Measurements from ENCODE around the gene SLC25A13.

GRCh38 chr7:96273716-96274115, 48.2 kb downstream of the SLC25A13 start:
- TF ChIP-seq CTCF (conservative IDR thresholded peaks at IDR 0.05) (no peak), ZFX (IDR thresholded peaks at IDR 0.05) (no peak)
